NCI-H128 (cell line): ENCODE results near the gene ABCA3.

Experiments used
- DNase-seq: peaks from one replicate; lab custom pipeline; 2025; ENCODE audit not compliant: unreplicated experiment; lab: John Stamatoyannopoulos, UW

Gene ABCA3

DNA sequence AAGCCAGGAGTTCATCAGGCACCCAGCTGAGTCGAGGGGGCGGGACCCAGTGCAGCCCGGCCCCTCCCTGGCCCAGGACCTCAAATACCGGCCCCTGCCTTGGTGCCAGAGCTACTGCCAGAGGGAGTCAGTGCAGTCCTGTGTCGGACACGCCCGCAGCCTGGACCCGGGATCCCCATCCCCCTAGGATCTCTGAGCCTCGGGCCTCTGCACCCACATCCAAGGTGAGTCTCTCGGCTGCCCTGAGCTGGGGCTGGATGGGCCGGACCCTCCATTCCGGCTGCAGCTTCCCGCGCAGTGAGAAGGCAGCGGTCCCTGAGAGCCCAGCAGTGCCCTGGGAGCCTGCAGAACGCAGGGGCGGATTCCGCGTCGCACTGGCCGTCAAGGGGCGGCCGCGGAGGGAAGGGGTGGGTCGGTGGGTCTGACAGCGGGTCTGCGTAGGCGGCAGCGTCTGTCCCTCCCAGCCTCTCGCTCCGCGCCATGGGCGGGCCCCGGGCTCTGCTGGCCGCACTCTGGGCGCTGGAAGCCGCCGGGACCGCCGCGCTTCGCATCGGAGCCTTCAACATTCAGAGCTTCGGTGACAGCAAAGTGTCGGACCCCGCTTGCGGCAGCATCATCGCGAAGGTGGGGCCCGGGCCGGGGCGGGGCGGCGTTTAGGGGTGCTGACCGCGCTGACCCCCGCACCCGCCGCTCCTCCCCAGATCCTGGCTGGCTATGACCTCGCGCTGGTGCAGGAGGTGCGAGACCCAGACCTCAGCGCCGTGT lies 104.0 kb downstream of the ABCA3 start, which contains the start of gene DNASE1L2:
DNASE1L2 (plus strand) TSS at position 108 of the 765 bp plus-strand sequence; CDS start at position 481, 373 bp downstream.
- DNase-seq = no peak

DNA sequence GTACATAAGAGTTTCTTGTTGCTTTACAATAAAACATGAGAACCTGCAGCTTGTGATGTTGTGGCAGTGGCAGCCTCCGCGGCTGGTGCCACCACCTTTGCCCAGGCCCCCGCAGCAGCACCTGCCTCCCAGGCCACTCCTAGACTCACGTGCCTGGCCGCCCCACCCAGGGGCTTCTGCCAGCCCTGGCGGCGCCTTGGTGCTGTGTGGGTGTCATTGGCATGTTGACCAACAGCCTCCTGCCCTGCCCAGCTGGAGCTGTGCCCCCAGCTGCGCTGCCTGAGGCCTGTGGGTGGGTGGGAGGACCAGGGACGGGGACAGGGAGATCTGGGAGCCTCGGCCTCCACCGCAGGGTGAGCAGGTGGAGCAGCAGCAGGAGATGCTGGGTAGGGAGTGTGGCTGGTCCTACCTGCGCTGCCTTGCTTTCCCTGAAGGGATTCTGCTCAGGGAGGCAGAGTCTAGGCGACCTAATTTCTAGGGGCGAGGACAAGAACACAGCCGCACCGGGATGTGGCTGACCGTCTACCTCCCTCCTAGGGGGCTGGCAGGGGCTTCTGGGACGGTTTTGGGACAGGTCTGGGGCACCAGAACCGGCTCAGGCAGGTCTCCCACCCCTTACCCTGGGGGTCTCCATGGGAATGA lies 104.7 kb downstream of the ABCA3 start:
- DNase-seq = no peak

DNA sequence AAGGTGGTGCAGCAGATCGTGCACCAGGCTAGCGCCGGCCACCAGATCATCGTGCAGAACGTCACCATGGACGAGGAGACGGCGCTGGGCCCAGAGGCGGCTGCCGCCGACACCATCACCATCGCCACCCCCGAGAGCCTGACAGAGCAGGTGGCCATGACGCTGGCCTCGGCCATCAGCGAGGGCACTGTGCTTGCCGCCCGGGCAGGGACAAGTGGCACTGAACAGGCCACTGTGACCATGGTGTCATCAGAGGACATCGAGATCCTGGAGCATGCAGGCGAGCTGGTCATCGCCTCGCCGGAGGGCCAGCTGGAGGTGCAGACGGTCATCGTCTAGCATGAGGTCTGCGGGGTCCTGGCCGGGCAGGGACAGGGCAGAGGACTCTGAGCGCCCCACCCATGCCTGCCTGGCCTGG lies 105.3 kb downstream of the ABCA3 start:
- no peak for DNase-seq

DNA sequence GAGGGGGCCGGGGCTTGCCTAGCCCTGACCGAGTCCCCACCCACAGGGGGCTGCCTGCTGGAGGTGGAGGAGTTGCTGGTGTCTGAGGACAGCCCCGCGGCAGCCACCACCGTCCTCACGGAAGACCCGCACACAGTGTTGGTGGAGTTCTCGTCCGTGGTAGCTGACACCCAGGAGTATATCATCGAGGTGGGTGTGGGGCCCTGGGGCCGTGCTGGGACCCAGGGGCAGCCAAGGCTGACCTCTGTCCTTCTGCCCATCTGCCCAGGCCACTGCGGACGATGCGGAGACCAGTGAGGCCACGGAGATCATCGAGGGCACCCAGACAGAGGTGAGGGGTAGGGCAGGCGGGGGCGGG lies 105.7 kb downstream of the ABCA3 start:
- no peak for DNase-seq

DNA sequence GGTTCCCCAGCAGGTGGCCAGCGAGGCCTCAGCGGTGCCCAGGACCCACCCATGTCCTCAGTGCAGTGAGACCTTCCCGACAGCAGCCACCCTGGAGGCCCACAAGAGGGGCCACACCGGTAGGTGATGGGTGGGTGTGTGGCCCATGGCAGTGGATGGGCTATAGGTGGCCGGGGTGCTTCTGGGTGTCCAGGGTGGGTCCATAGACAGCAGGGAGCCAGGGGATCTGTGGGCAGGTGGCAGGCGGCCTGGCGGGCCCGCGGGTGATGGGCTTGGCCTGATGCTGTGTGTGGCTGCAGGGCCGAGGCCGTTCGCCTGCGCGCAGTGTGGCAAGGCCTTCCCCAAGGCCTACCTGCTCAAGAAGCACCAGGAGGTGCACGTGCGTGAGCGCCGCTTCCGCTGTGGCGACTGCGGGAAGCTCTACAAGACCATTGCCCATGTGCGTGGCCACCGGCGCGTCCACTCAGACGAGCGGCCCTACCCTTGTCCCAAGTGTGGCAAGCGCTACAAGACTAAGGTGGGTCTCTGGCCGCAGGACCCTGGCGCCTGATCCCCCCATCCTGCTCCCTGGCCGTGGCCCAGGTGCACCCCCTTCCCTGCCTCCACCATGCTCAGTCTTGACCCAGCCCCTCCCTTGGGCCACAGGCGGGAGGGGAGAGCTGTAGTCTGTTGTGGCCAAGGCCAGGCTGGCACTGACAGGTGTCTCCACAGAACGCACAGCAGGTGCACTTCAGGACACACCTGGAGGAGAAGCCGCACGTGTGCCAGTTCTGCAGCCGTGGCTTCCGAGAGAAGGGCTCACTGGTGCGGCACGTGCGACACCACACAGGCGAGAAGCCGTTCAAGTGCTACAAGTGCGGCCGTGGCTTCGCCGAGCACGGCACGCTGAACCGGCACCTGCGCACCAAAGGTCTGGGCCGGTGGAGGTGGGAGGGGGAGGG lies 106.4 kb downstream of the ABCA3 start:
- DNase-seq = peak; percentile 51

DNA sequence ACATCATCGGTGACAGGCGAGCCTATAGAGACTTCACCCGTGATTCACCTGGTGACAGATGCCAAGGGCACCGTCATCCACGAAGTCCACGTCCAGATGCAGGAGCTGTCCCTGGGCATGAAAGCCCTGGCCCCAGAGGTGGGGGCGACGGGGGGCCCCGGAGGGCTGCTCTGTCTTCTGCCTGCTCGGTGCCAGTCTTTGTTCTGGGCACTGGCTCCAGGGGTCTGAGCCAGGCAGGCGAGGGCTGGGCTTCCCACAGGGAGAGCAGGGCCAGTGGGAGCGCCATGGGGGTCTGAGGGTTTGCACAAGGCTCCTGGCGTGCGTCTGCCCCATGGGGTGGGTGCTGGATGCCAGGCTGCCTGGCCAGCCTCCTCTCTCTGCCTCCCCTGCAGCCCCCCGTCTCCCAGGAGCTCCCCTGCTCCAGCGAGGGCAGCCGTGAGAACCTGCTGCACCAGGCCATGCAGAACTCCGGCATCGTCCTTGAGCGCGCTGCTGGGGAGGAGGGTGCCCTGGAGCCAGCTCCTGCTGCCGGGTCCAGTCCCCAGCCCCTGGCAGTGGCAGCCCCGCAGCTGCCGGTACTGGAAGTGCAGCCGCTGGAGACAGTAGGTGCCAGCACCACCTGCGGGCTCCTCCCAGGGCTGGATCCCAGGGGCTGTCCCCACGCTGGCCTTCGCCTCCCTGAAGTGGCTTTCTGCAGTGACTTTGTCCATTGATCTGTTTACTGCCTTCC lies 107.3 kb downstream of the ABCA3 start:
- DNase-seq = no peak

DNA sequence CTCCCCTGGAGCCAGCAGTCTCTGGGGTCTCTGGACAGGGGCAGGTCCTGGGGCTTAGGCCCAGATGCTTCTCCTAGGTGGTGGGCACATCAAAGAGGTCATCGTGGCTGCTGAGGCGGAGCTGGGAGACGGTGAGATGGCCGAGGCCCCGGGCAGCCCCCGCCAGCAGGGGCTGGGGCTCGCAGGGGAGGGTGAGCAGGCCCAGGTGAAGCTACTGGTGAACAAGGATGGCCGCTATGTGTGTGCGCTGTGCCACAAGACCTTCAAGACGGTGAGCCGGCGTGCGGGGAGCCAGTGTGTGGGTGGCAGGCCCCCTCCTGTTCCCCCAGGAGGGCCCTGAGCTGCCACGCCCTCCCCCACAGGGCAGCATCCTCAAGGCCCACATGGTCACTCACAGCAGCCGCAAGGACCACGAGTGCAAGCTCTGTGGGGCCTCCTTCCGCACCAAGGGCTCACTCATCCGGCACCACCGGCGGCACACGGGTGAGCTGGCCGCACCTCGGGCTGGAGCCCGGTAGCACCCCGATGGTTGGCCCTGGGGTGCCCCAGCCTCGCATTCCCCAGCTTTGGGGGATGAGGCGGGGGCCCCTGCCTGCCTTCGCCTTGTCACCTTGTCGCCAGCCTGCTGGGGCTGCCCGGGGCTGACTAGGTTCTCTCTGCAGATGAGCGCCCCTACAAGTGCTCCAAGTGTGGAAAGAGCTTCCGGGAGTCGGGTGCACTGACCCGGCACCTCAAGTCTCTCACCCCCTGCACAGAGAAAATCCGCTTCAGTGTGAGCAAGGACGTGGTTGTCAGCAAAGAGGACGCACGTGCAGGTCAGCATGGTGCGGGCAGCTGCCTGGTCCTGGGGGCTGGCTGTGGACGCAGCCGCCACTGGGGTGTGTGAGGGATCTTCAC lies 108.2 kb downstream of the ABCA3 start:
- no peak for DNase-seq

DNA sequence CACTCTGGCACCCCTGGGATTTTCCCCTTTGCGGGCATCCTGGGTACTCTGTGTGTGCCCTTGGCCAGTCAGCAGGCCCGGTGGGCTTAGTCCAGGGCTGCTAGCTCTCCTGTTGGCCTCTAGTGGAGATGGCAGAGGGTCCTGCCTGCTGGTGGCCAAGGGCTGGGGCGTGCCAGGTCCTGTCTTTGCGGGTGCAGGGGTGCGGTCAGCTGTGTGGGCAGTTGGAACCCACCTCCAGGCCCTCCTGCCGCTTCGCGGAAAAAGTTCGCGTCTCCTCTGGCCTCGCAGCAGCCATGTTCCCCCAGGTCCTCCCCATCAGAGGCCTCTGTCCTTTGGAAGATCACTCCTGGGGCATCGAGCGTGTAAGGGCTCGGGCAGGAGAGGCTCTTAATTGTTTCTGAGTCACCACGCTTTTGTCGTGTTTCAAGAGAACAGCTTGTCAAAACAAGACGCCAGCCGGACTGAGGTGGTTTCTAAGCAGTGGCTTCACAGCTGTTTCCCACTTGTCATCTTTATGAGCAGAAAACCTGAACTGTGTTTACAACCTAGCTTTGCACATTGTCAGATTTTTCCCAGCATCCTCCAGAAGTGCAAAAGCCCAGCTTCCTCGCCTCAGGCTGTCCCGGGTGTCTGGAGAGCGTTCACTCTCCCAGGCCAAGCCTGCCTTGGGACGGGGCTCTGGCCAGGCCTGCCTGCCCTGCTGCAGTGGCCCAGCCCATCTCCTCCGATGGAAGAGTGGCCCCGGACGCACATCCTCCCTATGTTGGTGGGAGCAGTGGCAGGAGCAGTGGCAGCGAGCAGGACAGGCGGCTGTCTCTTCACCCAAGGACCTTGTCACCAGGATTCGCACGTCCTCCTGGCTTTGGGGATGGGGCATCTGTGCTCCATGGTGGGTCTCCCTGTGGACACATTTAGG lies 109.3 kb downstream of the ABCA3 start:
- DNase-seq = no peak

DNA sequence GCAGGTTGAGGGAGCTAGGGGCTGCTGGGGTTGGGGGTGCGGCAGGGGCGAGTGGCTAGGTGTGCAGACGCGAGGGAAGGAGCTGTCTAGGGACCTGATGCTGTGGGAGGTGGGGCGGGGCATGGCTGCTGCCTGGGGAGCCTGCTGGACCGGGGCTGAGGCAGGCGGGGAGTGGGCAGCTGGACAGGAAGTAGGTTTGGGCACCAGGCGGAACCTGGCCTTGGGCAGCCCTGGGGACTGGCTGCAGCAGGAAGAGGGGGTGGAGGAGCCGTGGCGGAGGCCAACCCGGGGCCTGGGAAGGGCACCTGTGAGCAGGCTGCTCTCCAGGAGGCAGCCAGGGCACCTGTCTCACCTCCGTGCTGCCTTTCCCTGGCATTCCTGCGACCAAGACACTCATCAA lies 110.2 kb downstream of the ABCA3 start:
- DNase-seq = no peak

DNA sequence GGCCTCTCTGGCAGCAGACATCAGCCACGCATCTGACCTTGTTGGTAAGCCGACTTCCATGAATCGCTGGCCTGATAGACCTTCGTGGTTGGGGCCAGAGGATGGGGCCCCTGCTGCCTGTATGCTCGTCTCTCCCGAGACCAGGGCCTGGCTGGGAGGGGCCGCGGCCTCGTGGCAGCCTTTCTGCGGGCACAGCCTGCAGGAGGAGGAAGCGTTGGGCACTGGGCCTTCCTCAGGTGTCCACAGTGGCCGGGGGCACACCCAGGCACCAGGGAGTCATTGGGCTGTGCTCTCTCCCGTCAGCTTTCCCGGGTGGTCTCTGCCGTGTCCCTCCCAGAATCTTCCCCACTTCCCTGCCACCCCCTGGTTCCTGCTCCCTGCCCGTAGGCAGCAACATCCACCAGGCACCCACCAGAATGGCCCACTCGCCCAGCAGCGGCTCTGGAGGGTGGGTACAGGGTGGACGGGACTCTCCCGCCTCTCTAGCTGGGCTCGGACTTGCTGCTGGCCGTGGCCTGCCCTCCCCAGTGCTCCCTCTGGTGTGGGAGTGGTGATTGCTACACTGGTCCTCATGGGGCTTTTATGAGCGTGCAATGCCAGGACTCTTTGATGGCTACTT lies 110.8 kb downstream of the ABCA3 start:
- no peak for DNase-seq

DNA sequence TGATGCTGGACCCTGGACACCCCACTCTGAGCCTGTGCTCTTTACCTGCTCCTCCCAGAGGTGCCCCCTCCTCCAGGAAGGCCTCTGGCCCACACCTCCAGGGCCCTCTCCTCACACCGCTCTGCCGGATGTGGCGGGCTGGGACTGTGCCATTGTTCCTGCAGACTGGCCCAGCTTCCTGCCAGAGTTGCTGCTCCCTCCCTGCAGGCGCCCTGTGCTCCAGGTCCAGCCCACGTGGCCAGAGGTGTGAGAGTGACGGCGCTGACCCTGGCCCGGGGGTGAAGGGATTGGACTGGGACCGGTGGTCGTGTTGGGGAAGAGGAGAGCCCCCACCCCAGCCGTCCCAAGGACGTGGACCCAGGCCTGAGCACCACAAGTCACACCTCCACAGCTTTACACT lies 111.4 kb downstream of the ABCA3 start:
- no peak for DNase-seq

DNA sequence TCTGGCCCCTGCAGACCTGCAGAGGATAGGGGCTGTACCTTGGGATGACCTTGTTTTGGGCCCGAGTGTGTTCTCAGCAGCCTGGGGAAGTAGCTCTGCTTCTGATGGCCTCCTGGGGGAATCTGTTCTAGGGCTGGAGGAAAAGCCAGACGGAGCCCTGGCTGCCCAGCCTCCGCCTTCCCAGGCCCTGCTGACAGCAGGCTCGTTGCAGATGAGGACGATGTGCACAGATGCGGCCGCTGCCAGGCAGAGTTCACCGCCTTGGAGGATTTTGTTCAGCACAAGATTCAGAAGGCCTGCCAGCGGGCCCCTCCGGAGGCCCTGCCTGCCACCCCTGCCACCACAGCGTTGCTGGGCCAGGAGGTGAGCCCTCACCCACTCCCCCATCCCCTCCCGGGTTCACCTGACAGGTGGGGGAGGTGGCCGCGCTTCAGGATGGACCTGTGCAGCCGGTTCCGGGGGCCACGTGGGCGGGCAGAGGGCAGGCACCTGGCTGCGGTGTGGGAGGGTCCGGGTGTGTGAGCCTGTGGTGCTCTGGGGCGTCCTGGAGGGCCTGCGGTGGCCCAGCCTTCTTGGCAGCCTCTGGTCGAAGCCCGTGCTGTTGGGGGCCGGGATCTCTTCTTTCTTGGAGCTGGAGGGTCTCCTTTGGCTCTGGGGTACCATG lies 112.2 kb downstream of the ABCA3 start:
- no peak for DNase-seq

DNA sequence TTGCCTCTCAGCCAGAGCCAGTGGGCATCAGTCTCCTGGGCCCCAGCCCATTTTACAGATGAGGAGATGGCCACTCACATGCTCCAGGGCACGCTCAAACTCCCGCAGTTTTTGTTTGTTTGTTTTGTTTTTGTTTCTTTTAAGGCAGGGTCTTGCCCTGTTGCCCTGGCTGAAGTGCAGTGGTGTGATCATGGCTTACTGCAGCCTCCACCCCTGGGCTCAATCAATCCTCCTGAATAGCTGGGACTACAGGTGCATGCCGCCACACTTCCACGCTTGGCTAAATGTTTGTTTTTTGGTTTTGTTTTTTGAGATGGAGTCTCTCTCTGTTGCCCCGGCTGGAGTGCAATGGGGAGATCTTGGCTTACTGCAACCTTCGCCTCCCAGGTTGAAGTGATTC lies 113.6 kb downstream of the ABCA3 start:
- DNase-seq = no peak

DNA sequence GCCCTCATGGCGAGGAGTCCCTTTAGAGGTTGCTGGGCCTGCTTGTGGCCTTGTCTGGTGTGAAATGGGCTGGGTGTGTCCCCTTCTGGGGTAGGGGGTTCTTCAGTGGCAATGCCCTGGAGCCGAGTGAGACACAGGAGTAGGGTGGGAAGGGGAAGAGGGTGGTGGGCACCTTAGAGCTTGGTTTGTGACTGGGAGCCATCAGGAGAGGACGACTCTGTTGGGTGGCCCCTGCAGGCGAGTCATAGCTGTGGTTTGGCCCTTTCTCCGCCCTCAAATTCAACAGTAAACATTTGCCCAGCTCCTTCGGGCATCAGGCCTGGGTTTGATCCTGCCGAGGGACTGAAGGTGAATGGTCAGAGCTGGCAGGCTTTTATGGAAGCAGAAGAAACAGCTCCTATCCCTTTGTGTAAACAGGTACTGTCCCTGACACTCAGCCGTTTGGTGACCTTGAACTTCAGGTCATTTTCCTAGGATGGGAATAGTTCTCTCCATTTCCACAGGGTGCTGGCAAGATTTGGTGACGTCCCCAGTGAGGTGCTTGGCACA lies 114.2 kb downstream of the ABCA3 start:
- no peak for DNase-seq
